ENCODE data around the gene PLXNB1. TPM values are rescaled to one million over a fixed set of nuclear protein-coding genes. Genes with fewer than 3 reads are reported as not detected.
A peak's percentile ranks its signal among the peaks of the same experiment; 100 is the strongest.

The PLXNB1 gene
- total and polyA plus RNA-seq, 2 of the 13 experiments (the other 11 are each of a cell fraction or from before 2014, with no cell fraction given) = 86.0 to 143 TPM

DNA sequence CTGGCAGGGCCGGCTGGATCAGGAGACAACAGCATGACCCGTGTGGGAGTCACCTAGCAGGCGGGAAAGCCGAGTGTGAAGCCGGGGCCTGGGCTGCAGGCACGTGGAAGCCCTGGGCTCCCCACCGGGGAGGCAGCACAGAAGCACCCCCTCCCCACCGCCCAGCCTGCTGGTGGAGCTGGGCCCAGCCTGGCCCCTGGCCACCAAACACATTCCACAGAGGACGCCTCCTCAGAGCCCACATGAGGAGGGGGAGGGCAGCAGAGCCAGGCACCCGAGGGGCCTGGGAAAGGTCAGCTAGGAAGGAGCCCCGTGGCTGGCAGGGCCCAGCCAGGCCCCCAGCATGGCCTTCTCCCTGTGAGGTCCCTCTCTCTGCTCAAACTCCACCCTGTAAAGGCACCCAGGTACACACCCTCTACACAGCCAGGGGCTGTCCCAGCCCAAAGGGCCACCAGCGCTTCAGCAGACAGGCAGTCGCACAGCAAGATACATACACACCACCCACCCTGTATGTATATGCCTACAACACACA is 4.5 kb downstream of the PLXNB1 start (continued):
- TF ChIP-seq KLF9 (CRISPR knock-in tag; IDR thresholded peaks at IDR 0.05; ENCODE audit: low read depth) (no peak), HDAC1 (CRISPR knock-in tag; IDR thresholded peaks at IDR 0.05) (no peak), ZNF530 (CRISPR knock-in tag; IDR thresholded peaks at IDR 0.05; ENCODE audit: low read depth) (no peak), POLR2A (IDR thresholded peaks at IDR 0.05; ENCODE audit: insufficient read depth in 1 of 2, low read depth in 2 of 2, low read length in 2 of 2) (peak in 1 of 2 experiments; percentile 21; a peak in 1 of 4 replicates), GABPB1 (CRISPR knock-in tag; IDR thresholded peaks at IDR 0.05) (peak; percentile 26; the same call in 1 of the 2 replicates), HMG20B (CRISPR knock-in tag; conservative IDR thresholded peaks at IDR 0.05) (no peak), TARDBP (CRISPR knock-in tag; IDR thresholded peaks at IDR 0.05) (0 out of 2 replicates have a peak, but pooled peaks have one; percentile 58)
- TF ChIP-seq, protein P1, sequence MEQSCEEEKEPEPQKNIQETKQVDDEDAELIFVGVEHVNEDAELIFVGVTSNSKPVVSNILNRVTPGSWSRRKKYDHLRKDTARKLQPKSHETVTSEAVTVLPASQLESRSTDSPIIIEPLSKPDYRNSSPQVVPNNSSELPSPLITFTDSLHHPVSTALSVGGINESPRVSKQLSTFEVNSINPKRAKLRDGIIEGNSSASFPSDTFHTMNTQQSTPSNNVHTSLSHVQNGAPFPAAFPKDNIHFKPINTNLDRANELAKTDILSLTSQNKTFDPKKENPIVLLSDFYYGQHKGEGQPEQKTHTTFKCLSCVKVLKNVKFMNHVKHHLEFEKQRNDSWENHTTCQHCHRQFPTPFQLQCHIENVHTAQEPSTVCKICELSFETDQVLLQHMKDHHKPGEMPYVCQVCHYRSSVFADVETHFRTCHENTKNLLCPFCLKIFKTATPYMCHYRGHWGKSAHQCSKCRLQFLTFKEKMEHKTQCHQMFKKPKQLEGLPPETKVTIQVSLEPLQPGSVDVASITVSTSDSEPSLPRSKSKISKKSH (CRISPR knock-in tag; IDR thresholded peaks at IDR 0.05; ENCODE audit: borderline replicate concordance) = no peak
- TF ChIP-seq, protein P2, sequence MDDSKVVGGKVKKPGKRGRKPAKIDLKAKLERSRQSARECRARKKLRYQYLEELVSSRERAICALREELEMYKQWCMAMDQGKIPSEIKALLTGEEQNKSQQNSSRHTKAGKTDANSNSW (CRISPR knock-in tag; IDR thresholded peaks at IDR 0.05; ENCODE audit: borderline replicate concordance) = no peak

DNA sequence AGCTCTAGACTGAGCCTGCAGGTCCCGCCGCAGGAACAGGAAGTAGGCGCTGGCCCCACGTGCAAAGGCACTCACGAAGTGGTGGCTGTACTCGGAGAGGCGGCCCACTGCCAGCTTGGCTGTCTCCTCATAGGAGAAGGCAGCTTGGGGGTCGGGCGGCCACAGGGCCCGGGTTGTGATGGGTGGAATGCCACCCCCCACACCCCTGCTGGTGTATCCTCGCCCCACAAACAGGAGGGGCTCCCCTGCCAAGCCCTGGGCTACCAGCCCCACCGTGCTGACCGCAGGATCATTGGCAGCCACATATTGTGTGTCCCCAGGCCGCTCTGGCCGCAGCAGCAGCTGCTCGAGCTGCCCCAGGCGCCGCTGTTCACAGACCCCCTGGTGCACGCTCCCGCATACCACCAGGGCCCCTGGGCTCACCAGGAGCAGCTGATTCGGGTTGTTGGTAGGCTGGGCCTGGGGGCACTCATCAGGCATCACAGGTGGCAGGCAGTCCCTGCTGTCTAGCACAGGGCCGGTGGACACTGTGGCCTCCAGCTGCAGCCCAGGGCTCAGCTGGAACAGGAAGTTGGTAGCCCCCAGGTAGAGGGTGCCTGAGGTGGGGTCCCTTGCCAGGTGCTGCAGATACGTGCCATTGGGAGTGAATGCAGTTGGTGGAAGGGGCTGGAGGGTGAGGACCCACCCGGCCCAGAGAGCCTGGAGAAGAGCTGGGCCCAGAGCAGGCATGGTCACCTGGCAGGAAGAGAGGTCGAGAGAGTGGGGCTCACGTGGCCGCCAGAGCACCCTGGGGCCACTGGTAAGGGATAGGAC is 5.8 kb downstream of the PLXNB1 start:
- no peaks in the 10 kb centered on the region for H3K9me3 ChIP-seq (ENCODE audit: low read length)
- peaks cover 71% of the 10 kb centered on the region for H3K79me2 ChIP-seq (ENCODE audit: insufficient read depth, low read length)
- H3K4me2 ChIP-seq (ENCODE audit: low read depth, low read length) = no peak overlapping the region; the same call in 1 of the 2 replicates
- peaks cover 44 to 65% of the 10 kb centered on the region in 2 experiments for H3K36me3 ChIP-seq (replicated peaks in 1 of 2; ENCODE audit: control insufficient read depth in 1 of 2, insufficient read depth in 2 of 2, low read length in 2 of 2)
- in situ Hi-C loops (cut with HindIII; ENCODE audit: extremely low pct_ligation_motif_present, low pct_unique_long_range_greater_than_20kb) = no loop called here
- ATAC-seq = no peak
- CTCF ChIA-PET (ENCODE audit: low intra/inter-chr PET ratio, low total read pairs) = no interaction called here
- no peak overlapping the region for H2AFZ ChIP-seq (ENCODE audit: low read length)
- H3K4me1 ChIP-seq (ENCODE audit: insufficient read depth, low read length) = peaks cover 65% of the 10 kb centered on the region
- POLR2A ChIA-PET = interaction anchor here (1.4 to 11.1 kb wide), 5 partner anchors 6 to 23 kb away, joined by 5 to 130 read pairs (median 10); partner anchors contain the start of genes CCDC51, PLXNB1 and TMA7
- H4K20me1 ChIP-seq (ENCODE audit: insufficient read depth, low read length) = peaks cover 82% of the 10 kb centered on the region
- no peak for DNase-seq (ENCODE audit: low spot score)
- FAIRE-seq = no peak
- no peak overlapping the region for H3K9ac ChIP-seq (ENCODE audit: insufficient read depth, low read depth, low read length)
- no peaks in the 10 kb centered on the region for H3K27me3 ChIP-seq (ENCODE audit: control insufficient read depth in 1 of 2, insufficient read depth in 2 of 2, low read length in 2 of 2)
- intact Hi-C loops (cut with micrococcal nuclease; ENCODE audit: unreplicated experiment) = no loop called here
- no peak overlapping the region for H3K27ac ChIP-seq (ENCODE audit: extremely low read length, insufficient read depth, low read length)
- 95% methylated on average over 22 of the region's 27 CpGs for WGBS (ENCODE audit: low lambda C conversion rate)
- no TSS peak for BruUV-seq (replicated peaks)
- no peak overlapping the region for H3K4me3 ChIP-seq (replicated peaks in 1 of 3; ENCODE audit: insufficient read depth in 1 of 3, low read depth in 2 of 3, low read length in 3 of 3)
- TF ChIP-seq, protein P3, sequence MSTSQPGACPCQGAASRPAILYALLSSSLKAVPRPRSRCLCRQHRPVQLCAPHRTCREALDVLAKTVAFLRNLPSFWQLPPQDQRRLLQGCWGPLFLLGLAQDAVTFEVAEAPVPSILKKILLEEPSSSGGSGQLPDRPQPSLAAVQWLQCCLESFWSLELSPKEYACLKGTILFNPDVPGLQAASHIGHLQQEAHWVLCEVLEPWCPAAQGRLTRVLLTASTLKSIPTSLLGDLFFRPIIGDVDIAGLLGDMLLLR (CRISPR knock-in tag; IDR thresholded peaks at IDR 0.05) = no peak
- TF ChIP-seq, protein P4, sequence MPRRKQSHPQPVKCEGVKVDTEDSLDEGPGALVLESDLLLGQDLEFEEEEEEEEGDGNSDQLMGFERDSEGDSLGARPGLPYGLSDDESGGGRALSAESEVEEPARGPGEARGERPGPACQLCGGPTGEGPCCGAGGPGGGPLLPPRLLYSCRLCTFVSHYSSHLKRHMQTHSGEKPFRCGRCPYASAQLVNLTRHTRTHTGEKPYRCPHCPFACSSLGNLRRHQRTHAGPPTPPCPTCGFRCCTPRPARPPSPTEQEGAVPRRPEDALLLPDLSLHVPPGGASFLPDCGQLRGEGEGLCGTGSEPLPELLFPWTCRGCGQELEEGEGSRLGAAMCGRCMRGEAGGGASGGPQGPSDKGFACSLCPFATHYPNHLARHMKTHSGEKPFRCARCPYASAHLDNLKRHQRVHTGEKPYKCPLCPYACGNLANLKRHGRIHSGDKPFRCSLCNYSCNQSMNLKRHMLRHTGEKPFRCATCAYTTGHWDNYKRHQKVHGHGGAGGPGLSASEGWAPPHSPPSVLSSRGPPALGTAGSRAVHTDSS (CRISPR knock-in tag; conservative IDR thresholded peaks at IDR 0.05) = no peak
- peak; percentile 81 for TF ChIP-seq RBFOX2 (IDR thresholded peaks at IDR 0.05; ENCODE audit: low read depth, low read length)
- no peak for TF ChIP-seq HES4 (CRISPR knock-in tag; IDR thresholded peaks at IDR 0.05; ENCODE audit: borderline replicate concordance)
- TF ChIP-seq ZNF180 (CRISPR knock-in tag; IDR thresholded peaks at IDR 0.05; ENCODE audit: borderline replicate concordance, low read depth) = no peak

All from HepG2 (cell line).